Stimulated activated naive CD8-positive, alpha-beta T cell treated with anti-CD3 and anti-CD28 coated beads, Interleukin-15, Interleukin-2, amounts not matched to agents 100 U/mL and 50 U/mL, for 24 hours (primary cell): ENCODE data around the gene ADIG.

Source experiments
- ATAC-seq: fragments of 150-1000 bp; cut with Tn5 transposase; one replicate; pipeline ENCODE4 v1.10.0; 2021
- DNase-seq: peaks from one replicate; pipeline ENCODE4 v3.0.0; 2021

ADIG gene

GRCh38 chr20:38581013-38581412 is at the start of gene ADIG:
ADIG (plus strand) TSS chr20:38581197; CDS start chr20:38581251, 54 bp downstream.
- DNase-seq (no peak), ATAC-seq (no peak)

GRCh38 chr20:38534756-38535155 is 46.2 kb upstream of the ADIG start:
- ATAC-seq (peak; percentile 77), DNase-seq (peak; percentile 5)

GRCh38 chr20:38536310-38536709 is 44.7 kb upstream of the ADIG start:
- DNase-seq, result no peak
- no peak for ATAC-seq

GRCh38 chr20:38537176-38537575 is 43.8 kb upstream of the ADIG start:
- DNase-seq, result no peak
- no peak for ATAC-seq

- DNase-seq, result no peak
- ATAC-seq, result no peak
These were observed 42.2 kb upstream of the ADIG start for GRCh38 chr20:38538789-38539188.

- no peak for DNase-seq
- ATAC-seq, result no peak
These were observed 37.7 kb upstream of the ADIG start for GRCh38 chr20:38543014-38543906.

- DNase-seq, result no peak
- ATAC-seq, result no peak
These were observed 35.2 kb upstream of the ADIG start for GRCh38 chr20:38545771-38546170.

GRCh38 chr20:38547288-38548085 is 33.5 kb upstream of the ADIG start:
- ATAC-seq (no peak), DNase-seq (no peak)

- ATAC-seq (no peak), DNase-seq (no peak)
These were observed 32.5 kb upstream of the ADIG start for GRCh38 chr20:38548356-38549083.

- no peak for ATAC-seq
- DNase-seq, result no peak
These were observed 30.7 kb upstream of the ADIG start for GRCh38 chr20:38550274-38550673.

- ATAC-seq, result no peak
- DNase-seq, result no peak
These were observed 29.9 kb upstream of the ADIG start for GRCh38 chr20:38551056-38551626.

GRCh38 chr20:38554986-38555385 is 26.0 kb upstream of the ADIG start:
- no peak for ATAC-seq

GRCh38 chr20:38555395-38555794 is 25.6 kb upstream of the ADIG start:
- ATAC-seq, result no peak

More at GRCh38 chr20:38554986-38555385, 26.0 kb upstream of the ADIG start:
- DNase-seq, result no peak

GRCh38 chr20:38557174-38557573 is 23.8 kb upstream of the ADIG start:
- DNase-seq, result no peak

More at GRCh38 chr20:38555395-38555794, 25.6 kb upstream of the ADIG start:
- DNase-seq, result no peak

GRCh38 chr20:38558596-38559360 is 22.2 kb upstream of the ADIG start:
- ATAC-seq (no peak), DNase-seq (no peak)

More at GRCh38 chr20:38557174-38557573, 23.8 kb upstream of the ADIG start:
- no peak for ATAC-seq

- ATAC-seq (no peak), DNase-seq (no peak)
These were observed 21.2 kb upstream of the ADIG start for GRCh38 chr20:38559764-38560163.

GRCh38 chr20:38563802-38564431 is 17.1 kb upstream of the ADIG start:
- no peak for ATAC-seq
- DNase-seq, result no peak

GRCh38 chr20:38564680-38565079 is 16.3 kb upstream of the ADIG start:
- no peak for DNase-seq
- ATAC-seq, result no peak

GRCh38 chr20:38566036-38566598 is 14.9 kb upstream of the ADIG start:
- ATAC-seq (no peak), DNase-seq (no peak)

- DNase-seq (no peak), ATAC-seq (no peak)
These were observed 11.1 kb upstream of the ADIG start for GRCh38 chr20:38569747-38570525.
